Thymus (tissue), 11 donors: Measurements from ENCODE around the gene ITPR3. TPM values are rescaled to one million over a fixed set of nuclear protein-coding genes. Genes with fewer than 3 reads are reported as not detected.
"Not testable (repeated sequence)": the region's sequence is repeated elsewhere in the genome, so short reads cannot be mapped to it uniquely, and the experiment has no call there.

Source experiments
- DNase-seq, 9 donors: peaks; one replicate each; pipeline ENCODE4 v3.0.0-alpha.2; 2013; ENCODE audit warnings: low spot score in 9 of 9, low read depth in 6 of 9, missing footprints in 1 of 9
- H3K27ac ChIP-seq, 2 donors: one replicate each; pipeline ENCODE4 v1.5.1; 2013; ENCODE audit warnings: control low read depth in 1 of 2, low read depth in 1 of 2, low read length in 1 of 2, mild to moderate bottlenecking in 1 of 2, moderate library complexity in 1 of 2
- H3K27me3 ChIP-seq, 2 donors: one replicate each; pipeline ENCODE4 v1.5.1; 2013; ENCODE audit warnings: low read length in 1 of 2; ENCODE audit not compliant: control insufficient read depth in 2 of 2, insufficient read depth in 1 of 2
- H3K36me3 ChIP-seq, 2 donors: one replicate each; pipeline ENCODE4 v1.5.1; 2013; ENCODE audit warnings: low read length in 1 of 2, mild to moderate bottlenecking in 1 of 2, moderate library complexity in 1 of 2; ENCODE audit not compliant: control insufficient read depth in 2 of 2, insufficient read depth in 2 of 2
- H3K4me1 ChIP-seq, 2 donors: one replicate each; pipeline ENCODE4 v1.5.1; 2013; ENCODE audit warnings: low read length in 2 of 2; ENCODE audit not compliant: control insufficient read depth in 2 of 2, insufficient read depth in 2 of 2
- H3K4me3 ChIP-seq, 2 donors: one replicate each; pipeline ENCODE4 v1.5.1; 2013; ENCODE audit warnings: low read length in 2 of 2, control low read depth in 1 of 2, mild to moderate bottlenecking in 1 of 2
- H3K9me3 ChIP-seq, 2 donors: one replicate each; pipeline ENCODE4 v1.5.1; 2013; ENCODE audit warnings: low read length in 1 of 2, mild to moderate bottlenecking in 1 of 2; ENCODE audit not compliant: control insufficient read depth in 2 of 2, insufficient read depth in 1 of 2
- WGBS: extraction: QIAGEN DNeasy Blood & Tissue Kit; methylation state at CpG from one replicate; pipeline ENCODE4 v1.1.7; 2013; 5-methylcytosine and 5-hydroxymethylcytosine counted together
- polyA plus RNA-seq: library from polyadenylated mRNA; stranded (reverse); fragments of 200-250 nt; gene quantifications from one replicate; pipeline ENCODE4 v1.2.3, GENCODE V29; 2013
- total RNA-seq: library from RNA; stranded (reverse); fragments of 120-200 nt; gene quantifications from one replicate; pipeline ENCODE4 v1.2.4, GENCODE V29; 2013
- donor health status: healthy.

ITPR3 gene
- total and polyA plus RNA-seq, 2 donors = 4.7 to 19.5 TPM

DNA sequence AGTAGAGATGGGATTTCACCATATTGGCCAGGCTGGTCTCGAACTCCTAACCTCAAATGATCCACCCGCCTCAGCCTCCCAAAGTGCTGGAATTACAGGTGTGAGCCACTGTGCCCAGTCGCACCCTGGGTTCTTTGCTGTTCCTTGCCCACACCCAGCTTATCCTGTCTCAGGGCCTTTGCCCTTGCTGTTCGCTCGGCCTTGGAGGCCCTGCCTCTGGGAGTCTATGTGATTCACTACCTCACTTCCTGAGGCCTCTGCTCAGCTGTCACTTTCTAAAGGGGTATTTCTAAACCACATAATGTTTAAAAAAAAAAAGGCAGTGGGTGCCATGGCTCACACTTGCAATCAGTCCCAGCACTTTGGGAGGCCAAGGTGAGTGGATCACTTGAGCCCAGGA is 24.2 kb upstream of the ITPR3 start:
- 81% methylated on average over 5 of the region's 5 CpGs for WGBS
- peak in 1 of 9 donors; percentile 45 for DNase-seq
- H3K4me1 ChIP-seq = peaks cover 8 to 42% of the 10 kb centered on the region in 2 donors

GRCh38 chr6:33597551-33598322 is 23.4 kb upstream of the ITPR3 start:
- DNase-seq = no peak
- Histone ChIP-seq H3K9me3 (peaks cover 0 to 4% of the 10 kb centered on the region in 2 donors), H3K36me3 (no peaks in the 10 kb centered on the region), H3K4me3 (no peak overlapping the region), H3K27me3 (peaks cover 0 to 7% of the 10 kb centered on the region in 2 donors), H3K27ac (no peak overlapping the region), H3K4me1 (peaks cover 8 to 37% of the 10 kb centered on the region in 2 donors)
- WGBS = 83% methylated on average over 4 of the region's 4 CpGs

More for the DNA sequence above, 24.2 kb upstream of the ITPR3 start:
- H3K4me3 ChIP-seq, H3K27ac ChIP-seq, H3K36me3 ChIP-seq, H3K9me3 ChIP-seq: not testable (repeated sequence)
- peaks cover 0 to 13% of the 10 kb centered on the region in 2 donors for H3K27me3 ChIP-seq

- no peak overlapping the region for H3K4me3 ChIP-seq
- no peaks in the 10 kb centered on the region for H3K9me3 ChIP-seq
- no peak for DNase-seq
- H3K36me3 ChIP-seq = no peaks in the 10 kb centered on the region
- WGBS = 89% methylated on average over 9 of the region's 9 CpGs
- H3K27me3 ChIP-seq = no peaks in the 10 kb centered on the region
- H3K4me1 ChIP-seq = peaks cover 0 to 28% of the 10 kb centered on the region in 2 donors
- no peak overlapping the region for H3K27ac ChIP-seq
These were observed 21.6 kb upstream of the ITPR3 start for GRCh38 chr6:33599413-33599938.

- Histone ChIP-seq H3K36me3 (no peaks in the 10 kb centered on the region), H3K4me3 (no peak overlapping the region), H3K4me1 (peaks cover 0 to 28% of the 10 kb centered on the region in 2 donors), H3K9me3 (no peaks in the 10 kb centered on the region), H3K27me3 (no peaks in the 10 kb centered on the region), H3K27ac (no peak overlapping the region)
- no peak for DNase-seq
- 97% methylated on average over 6 of the region's 6 CpGs for WGBS
These were observed 20.4 kb upstream of the ITPR3 start for GRCh38 chr6:33600761-33601160.

DNA sequence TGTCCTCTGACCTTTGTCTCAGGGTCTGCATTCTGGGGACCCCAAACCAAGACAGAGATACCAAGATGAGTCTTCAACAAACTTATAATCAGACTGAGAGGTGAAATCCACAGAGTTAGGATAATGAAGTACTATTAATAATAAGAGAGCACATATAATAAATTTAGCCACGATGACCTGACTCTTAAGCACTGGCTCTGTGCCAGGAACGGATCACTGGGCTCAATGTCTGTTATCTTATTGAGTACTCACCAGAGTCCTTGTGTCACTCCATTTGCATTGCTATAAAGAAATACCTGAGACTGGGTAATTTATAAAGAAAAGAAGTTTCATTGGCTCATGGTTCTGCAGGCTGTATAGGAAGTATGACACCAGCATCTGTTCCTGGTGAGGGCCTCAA is 18.9 kb upstream of the ITPR3 start:
- Histone ChIP-seq H3K27ac (no peak overlapping the region), H3K9me3 (no peaks in the 10 kb centered on the region), H3K4me3 (no peak overlapping the region), H3K27me3 (no peaks in the 10 kb centered on the region), H3K36me3 (no peaks in the 10 kb centered on the region), H3K4me1 (peaks cover 0 to 23% of the 10 kb centered on the region in 2 donors)
- DNase-seq = no peak
- WGBS = 83% methylated on average over 2 of the region's 2 CpGs

DNA sequence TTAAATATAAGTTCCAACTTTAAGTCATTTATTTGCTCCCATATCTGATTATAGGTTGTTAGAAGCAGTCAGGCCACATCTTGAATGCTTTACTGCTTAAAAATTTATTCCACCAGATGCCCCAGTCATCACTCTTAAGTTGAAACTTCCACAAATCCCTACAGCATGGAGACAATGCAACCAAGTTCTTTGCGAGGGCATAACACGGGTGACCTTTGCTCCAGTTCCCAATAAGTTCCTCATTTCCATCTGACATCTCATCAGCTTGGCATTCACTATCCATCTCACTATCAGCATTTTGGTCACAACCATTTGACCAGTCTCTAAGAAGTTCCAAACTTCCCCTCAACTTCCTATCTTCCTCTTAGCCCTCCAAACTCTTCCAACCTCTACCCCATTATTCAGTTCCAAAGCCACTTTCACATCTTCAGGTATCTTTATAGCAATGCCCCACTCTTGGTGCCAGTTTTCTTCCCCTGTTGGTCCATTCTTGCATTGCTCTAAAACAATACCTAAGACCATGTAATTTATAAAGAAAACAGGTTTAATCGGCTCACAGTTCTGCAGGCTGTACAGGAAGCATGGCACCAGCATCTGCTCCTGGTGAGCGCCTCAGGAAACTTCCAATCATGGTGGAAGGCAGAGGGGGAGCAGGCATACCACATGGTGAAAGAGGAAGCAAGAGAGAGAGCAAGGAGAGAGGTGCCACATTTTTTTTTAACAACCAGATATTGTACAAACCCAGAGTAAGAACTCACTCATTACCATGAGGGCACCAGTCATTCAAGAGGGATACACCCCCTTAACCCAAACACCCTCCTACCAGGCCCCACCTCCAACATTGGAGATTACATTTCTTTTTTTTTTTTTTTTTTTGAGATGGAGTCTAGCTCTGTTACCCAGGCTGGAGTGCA is 15.9 kb upstream of the ITPR3 start:
- H3K27me3 ChIP-seq = peaks cover 0 to 12% of the 10 kb centered on the region in 2 donors
- H3K4me1 ChIP-seq = peaks cover 0 to 4% of the 10 kb centered on the region in 2 donors
- H3K9me3 ChIP-seq = no peaks in the 10 kb centered on the region
- DNase-seq = no peak
- H3K36me3 ChIP-seq = no peaks in the 10 kb centered on the region
- 96% methylated on average over 4 of the region's 4 CpGs for WGBS
- no peak overlapping the region for H3K27ac ChIP-seq
- no peak overlapping the region for H3K4me3 ChIP-seq

GRCh38 chr6:33606642-33607041 is 14.5 kb upstream of the ITPR3 start:
- over 99% methylated on average over 2 of the region's 2 CpGs for WGBS
- H3K4me3 ChIP-seq = no peak overlapping the region
- no peak for DNase-seq
- peaks cover 0 to 16% of the 10 kb centered on the region in 2 donors for H3K27me3 ChIP-seq
- no peaks in the 10 kb centered on the region for H3K36me3 ChIP-seq
- H3K9me3 ChIP-seq = no peaks in the 10 kb centered on the region
- H3K4me1 ChIP-seq = peaks cover 0 to 4% of the 10 kb centered on the region in 2 donors
- H3K27ac ChIP-seq = no peak overlapping the region

DNA sequence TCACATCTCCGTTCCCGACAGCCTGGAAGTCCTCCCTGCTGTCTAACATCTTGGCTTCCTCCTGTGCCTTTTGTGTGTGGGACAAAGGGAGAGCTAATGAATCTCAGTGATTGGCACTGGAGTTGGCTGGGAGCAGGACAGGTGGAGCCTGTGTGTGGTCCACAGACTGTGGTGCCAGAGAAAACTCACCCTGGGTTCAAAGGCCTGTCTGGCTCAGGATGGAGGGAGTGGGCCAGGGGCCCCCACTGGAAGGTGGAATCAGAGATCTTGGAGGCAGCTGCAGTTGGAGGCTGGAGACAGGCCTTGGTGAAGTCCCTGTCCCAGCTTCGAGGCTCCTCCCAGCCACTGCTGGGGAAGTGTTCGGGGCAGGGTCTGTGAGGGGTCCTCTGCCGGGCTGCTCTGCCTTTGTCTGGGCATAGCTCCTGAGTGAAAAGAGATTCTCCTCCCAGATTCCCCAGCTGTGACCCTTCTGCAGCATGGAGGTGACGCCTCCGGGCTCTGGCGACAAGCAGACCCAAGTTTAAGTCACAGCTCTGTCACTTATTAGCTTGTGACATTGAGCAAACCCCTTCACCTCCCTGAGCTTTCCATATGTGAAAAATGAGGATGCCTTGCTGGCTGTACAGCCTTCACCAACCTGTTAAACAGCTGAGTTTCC is 13.9 kb upstream of the ITPR3 start:
- WGBS = 98% methylated on average over 8 of the region's 8 CpGs

More for the DNA sequence above, 13.9 kb upstream of the ITPR3 start:
- no peaks in the 10 kb centered on the region for H3K36me3 ChIP-seq
- no peak overlapping the region for H3K4me3 ChIP-seq
- H3K9me3 ChIP-seq = peaks cover 0 to 5% of the 10 kb centered on the region in 2 donors
- H3K27me3 ChIP-seq = peaks cover 0 to 16% of the 10 kb centered on the region in 2 donors
- no peak overlapping the region for H3K27ac ChIP-seq
- H3K4me1 ChIP-seq = peaks cover 0 to 4% of the 10 kb centered on the region in 2 donors
- DNase-seq = no peak
